GM18519 (cell line): ENCODE data around the gene INO80.
A peak's percentile ranks its signal among the peaks of the same experiment; 100 is the strongest.
"Not testable (repeated sequence)": the region's sequence is repeated elsewhere in the genome, so short reads cannot be mapped to it uniquely, and the experiment has no call there.

Experiments
- ATAC-seq: cut with Tn5 transposase; IDR thresholded peaks from one replicate; pipeline ENCODE4 v1.9.1; 2021; ENCODE audit warnings: mild to moderate bottlenecking, moderate library complexity; ENCODE audit not compliant: unreplicated experiment, low FRiP score

Gene INO80

DNA sequence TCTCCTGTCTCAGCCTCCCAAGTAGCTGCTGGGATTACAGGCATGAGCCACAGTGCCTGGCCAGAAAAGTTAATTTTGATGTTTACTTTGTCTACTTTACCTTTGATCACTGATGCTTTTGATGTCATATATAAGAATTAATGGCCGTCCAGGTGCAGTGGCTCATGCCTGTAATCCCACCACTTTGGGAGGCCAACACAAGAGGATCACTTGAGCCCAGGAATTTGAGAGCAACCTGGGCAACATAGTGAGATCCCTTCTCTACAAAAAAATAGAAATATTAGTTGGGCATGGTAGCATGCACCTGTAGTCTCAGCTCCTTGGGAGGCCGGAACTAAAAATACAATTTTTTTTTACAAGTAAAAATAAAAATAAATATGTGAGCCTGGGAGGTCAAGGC, 6.8 kb upstream of the INO80 start:
- no peak for ATAC-seq

GRCh38 chr15:41121951-41122350, 5.9 kb upstream of the INO80 start:
- ATAC-seq: no peak

GRCh38 chr15:41116962-41117252, 827 bp upstream of the INO80 start:
- ATAC-seq: no peak

- peak; percentile 34 for ATAC-seq
Measured at GRCh38 chr15:41115652-41116115, 396 bp downstream of the INO80 start.

GRCh38 chr15:41115161-41115651, 874 bp downstream of the INO80 start:
- no peak for ATAC-seq

GRCh38 chr15:41106947-41107346, 9.1 kb downstream of the INO80 start:
- ATAC-seq: no peak

GRCh38 chr15:41105348-41106334, 10.4 kb downstream of the INO80 start:
- no peak for ATAC-seq

DNA sequence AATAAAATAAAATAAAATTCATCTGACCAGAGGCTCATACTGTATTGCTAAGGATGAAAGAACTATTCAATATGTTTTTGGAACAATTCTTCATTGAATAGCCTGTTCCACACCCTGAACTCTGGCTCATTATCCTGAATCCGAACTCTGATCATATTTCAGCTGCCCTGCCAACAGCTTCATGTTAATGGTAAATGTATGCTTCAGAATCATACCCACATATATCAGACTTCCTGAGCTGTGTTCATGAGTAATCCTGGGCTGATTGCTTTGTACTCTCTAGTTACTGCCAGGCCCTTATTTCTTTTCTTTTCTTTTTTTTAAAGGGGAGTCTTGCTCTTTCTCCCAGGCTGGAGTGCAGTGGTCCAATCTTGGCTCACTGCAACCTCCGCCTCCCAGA, 11.8 kb downstream of the INO80 start:
- ATAC-seq: no peak

DNA sequence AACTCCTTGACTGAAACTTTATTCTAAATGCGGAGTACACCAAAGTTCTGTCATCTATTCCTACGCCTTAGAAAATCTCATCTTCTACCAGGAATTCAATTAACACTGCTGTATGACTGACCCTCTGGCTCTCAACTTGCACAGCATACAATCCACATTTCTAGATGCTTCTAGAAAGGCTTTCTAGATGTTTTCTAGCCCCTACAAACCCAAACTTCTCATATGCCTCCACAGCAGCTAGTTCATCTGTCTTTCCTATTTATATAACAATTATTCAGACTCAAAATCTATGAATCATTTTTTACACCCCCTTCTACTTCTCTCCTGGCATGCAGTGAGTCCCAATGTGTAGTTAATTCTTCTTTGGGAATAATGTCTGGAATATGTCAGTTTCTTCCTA, 13.2 kb downstream of the INO80 start:
- no peak for ATAC-seq

DNA sequence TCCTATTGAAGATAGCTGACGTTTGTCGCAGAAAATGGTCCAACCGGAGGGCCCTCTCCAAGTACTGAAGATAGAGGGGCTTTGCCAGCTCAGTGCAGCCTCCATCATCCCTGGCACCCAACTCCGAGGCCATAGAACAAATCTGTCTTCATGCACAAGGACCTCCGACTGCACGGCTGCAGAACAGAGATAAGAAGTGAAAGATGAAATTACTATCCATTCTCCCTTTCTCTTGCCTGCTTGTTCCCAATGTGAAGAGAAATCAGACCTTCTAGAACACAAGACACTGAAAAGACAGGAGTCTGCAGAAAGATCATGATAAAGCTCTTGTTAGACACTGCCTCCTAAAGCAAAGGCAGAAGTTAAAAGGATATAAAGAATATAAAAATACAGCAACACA, 19.9 kb downstream of the INO80 start:
- no peak for ATAC-seq

- no peak for ATAC-seq
Measured at GRCh38 chr15:41085029-41085428, 31.1 kb downstream of the INO80 start.

DNA sequence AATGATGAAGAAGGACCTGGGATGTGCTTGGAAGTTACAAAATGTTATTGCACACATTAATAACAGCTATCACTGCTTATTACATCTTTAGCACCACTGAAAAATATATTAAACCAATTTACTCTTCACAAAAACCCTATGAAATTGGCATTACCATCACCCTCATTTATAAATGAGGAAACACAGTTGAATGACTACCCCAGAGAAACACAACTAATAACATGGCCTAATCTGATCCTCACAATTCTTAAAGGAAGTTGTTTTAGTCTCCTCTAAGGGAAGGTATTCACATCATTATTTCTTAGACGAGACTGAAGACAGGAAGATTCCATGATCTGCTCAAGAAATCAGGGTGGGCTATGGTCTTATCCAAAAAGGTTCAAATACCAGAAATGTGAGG, 35.9 kb downstream of the INO80 start:
- no peak for ATAC-seq

DNA sequence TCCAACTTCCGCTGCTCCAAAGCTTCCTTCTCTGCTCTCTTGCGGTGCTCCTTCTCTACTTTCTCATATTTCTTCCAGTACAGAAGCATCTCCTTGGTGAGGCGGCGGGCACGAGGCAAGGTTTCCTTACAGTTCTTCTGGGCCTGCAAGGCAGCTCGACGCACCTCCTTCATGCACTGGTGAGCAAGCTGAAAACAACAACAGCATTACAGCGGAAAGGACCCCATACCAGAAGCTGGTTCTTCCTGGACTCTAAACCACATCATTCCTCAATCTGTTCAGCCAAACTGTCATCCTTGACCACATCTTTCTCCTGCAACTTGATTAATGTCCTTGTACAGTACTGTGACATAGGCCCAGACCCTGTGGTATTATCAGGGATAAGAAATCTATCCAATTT, 36.4 kb downstream of the INO80 start:
- ATAC-seq: no peak

DNA sequence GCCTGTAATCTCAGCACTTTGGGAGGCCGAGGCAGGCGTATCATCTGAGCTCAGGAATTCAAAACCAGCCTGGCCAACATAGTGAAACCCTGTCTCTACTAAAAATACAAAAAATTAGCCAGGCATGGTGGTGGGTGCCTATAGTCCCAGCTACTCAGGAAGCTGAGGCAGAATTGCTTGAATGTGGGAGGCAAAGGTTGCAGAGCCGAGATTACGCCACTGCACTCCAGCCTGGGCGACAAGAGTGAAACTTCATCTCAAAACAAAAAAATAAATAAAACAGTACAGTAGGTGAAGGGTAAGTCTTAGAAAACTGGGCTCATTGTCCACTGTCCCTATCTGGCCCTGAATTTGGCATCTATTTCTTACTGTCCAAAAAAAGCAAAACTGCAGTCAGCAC, 37.2 kb downstream of the INO80 start:
- ATAC-seq: not testable (repeated sequence)

DNA sequence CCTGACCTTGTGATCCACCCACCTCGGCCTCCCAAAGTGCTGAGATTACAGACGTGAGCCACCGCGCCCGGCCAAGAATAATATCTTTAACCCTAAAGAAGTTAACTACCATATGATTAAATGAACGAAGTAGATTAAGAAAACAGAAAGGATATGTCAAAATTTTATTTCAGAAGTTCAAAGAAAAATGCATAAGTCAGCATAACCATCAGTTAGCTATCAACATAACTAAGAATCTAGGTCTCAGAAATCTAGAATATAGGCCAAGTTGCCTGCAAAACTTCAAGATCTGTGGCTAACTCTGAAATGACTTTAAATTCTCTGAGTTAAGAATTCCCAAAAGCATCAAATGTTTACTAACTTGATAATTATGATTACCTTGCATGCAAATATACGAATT, 38.0 kb downstream of the INO80 start:
- no peak for ATAC-seq

GRCh38 chr15:41073028-41073427, 43.1 kb downstream of the INO80 start:
- no peak for ATAC-seq

GRCh38 chr15:41072013-41072412, 44.1 kb downstream of the INO80 start:
- no peak for ATAC-seq

GRCh38 chr15:41066516-41066915, 49.6 kb downstream of the INO80 start:
- ATAC-seq: no peak

- ATAC-seq: no peak
Measured at GRCh38 chr15:41061667-41062066, 54.4 kb downstream of the INO80 start.

GRCh38 chr15:41060505-41060904, 55.6 kb downstream of the INO80 start:
- no peak for ATAC-seq

GRCh38 chr15:41056810-41057209, 59.3 kb downstream of the INO80 start:
- no peak for ATAC-seq

DNA sequence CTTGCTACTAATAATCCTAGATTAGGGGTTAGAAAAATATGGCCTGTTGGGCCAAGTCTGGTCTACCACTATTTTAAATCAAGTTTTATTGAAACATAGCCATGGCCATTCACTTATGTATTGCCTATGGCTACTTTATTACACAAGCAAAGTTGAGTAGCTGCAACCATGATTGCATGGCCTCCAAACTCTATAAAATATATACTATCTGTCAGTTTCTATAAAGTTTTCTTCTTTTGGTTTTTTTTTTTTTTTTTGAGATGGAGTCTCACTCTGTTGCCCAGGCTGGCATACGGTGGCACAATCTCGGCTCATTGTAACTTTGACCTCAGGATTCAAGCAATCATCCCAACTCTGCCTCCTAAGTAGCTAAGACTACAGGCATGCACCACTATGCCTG, 60.4 kb downstream of the INO80 start:
- ATAC-seq: no peak
